ENCODE results near the gene RAD54L.
"Not testable (repeated sequence)": the region's sequence is repeated elsewhere in the genome, so short reads cannot be mapped to it uniquely, and the experiment has no call there.

The RAD54L gene

DNA sequence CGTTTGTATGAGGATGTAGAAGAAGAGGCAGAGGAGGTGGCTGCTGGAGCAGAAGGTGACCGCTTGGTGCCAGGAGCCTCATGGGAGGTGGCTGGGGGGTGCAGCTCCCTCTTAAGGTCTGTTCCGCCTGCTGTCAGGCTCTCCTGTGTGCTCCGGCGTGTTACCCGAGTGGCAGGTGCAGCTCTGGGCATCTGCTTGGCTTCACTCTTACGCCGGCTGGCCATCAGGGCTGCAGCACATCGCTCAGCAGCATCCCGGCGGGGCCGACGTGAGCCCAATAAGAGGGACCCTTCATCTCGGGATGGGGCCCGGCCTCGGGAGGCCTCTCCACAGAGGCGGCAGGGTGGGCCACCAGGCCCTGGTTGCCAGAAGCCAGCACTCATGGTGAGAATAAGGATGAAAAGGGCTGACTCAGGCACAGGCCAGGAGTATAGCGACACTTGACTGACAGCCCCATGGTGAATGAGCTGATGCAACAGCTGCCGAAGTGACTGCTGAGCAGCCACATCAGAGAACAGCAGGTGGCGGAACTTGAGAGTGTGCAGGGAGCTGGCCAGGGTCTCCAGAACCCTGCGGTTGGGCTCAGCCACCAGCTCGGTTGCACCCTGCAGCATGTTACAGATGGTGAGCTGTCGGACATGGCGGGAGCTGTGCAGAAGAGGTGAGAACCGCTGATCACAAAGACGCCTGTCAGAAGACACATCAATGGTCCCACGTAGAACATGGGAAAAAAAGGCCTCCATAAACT lies 38.3 kb downstream of the RAD54L start:
- DNase-seq (ENCODE audit: low spot score) = no peak

- no peak for DNase-seq (ENCODE audit: low spot score)
These were observed 41.0 kb downstream of the RAD54L start for GRCh38 chr1:46288485-46289133.

DNA sequence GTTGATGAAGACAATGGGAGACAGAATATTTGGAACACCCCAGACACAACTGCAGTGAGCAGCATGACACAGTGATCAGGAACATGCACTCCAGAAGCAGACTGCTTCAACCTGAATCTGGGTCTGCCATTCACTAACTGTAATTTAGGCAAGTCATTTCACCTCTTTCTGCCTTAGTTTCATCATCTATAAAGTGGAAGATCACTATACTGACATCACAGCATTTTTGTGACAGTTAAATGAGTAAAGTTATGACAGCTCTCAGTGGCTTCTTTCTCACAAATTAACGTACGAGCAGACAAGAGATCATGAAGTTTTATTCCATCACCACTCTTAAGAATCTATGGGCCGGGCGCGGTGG lies 41.6 kb downstream of the RAD54L start:
- no peak for DNase-seq (ENCODE audit: low spot score)

GRCh38 chr1:46289976-46290375 lies 42.4 kb downstream of the RAD54L start:
- no peak for DNase-seq (ENCODE audit: low spot score)

DNA sequence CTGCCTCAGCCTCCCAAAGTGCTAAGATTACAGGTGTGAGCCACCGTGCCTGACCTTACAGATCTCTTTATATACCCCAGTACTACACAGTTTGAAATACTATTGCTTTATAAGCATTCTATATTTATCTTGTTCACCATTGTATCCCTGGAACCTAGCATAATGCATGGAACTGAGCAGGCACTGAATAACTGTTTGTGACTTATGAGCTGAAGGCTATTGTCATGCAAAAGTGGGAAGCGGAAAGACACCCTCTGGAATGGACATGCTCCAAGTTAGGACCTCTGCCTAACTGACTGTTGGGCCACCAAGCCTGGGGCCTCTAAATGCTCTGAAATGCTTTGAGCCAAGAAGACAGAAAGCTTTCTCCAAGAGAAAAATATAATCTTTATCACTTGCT lies 47.7 kb downstream of the RAD54L start:
- DNase-seq (ENCODE audit: low spot score) = no peak

DNA sequence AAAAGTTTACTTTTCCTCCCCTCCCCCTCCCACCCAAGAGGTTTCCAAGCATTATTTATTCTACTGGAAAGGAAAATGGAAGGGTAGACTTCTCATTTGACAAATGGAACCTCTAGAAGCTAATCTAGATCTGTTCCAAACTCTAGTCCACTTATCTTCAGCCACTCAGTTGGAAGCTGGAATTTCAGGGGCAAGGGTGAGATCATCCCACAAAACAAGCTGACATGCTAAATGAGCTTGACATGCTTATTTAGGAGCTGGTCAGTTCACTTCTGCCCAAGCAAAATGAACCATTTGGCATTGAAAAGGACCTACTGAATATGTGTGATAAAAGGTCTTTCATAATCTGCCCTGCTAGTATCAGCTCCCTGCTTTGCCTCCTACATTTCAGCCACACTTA lies 50.8 kb downstream of the RAD54L start:
- no peak for DNase-seq (ENCODE audit: low spot score)

- DNase-seq (ENCODE audit: low spot score) = no peak
These were observed 53.3 kb downstream of the RAD54L start for GRCh38 chr1:46300673-46301405.

- DNase-seq (ENCODE audit: low spot score) = peak; percentile 19
These were observed 53.8 kb downstream of the RAD54L start for GRCh38 chr1:46301406-46301807.

- peak; percentile 53 for DNase-seq (ENCODE audit: low spot score)
These were observed 54.5 kb downstream of the RAD54L start for GRCh38 chr1:46301808-46302640.

DNA sequence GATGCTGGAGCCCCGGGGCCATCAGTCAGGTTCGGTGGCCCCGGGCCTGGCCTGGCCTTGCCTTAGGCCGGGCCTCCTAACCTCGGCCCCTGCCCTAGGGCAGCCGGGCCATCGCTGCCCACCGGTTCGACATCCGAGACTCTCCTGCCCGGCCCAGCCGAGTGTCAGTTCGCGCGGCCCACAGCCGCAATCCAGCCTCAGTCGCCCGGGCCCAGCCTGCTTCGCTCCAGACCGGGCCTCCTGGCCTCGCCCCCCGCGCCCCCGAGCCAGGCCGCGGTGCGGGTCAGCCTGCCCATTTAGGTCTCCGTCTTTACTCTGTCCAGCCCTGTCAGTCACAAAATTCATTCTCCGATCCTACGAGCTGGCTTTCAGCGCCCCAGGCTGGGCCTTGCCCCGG lies 55.1 kb downstream of the RAD54L start:
- peak; percentile 34 for DNase-seq (ENCODE audit: low spot score)

DNA sequence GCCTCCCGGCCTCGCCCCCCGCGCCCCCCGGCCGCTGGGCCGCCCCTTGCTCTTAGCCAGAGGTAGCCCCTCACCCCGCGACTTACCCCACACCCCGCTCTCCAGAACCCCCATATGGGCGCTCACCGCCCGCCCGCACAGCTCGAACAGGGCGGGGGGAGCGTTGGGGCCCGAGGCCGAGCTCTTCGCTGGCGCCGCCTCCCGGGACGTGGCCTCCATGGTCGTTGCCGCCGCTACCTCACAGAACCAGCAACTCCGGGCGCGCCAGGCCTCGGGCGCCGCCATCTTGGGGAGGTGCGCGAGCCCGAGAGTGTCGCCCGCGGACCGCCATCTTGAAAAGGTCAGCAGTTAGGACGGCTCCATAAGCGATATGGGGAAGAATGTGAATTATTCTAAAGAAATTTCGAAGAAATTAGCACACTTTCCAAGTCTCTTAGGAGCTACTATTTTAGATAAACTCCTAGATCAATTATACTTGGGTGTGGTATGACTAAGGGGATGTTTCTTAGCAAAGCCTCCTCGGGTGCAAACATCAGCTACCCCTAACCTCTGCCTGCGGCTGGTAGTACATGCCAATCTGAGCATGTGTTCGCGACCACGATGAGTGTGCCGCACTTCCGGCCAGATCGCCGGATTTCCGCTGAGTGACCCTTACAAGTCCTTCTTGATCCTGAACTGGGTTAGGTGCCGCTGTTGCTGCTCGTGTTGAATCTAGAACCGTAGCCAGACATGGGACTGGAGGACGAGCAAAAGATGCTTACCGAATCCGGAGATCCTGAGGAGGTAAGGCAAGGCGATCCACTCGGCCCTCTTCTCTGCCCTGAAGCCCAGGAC lies 55.7 kb downstream of the RAD54L start, which contains the start of the genes LRRC41 and UQCRH:
Gene LRRC41, minus strand, starts transcription at position 579 of the 834 bp plus-strand sequence. Its CDS starts 294 bp downstream, at position 285.
Gene UQCRH, plus strand, starts transcription at position 661 of the 834 bp plus-strand sequence. Its CDS starts 69 bp downstream, at position 730.
- DNase-seq (ENCODE audit: low spot score) = peak; percentile 91

GRCh38 chr1:46303872-46304326 lies 56.3 kb downstream of the RAD54L start:
- DNase-seq (ENCODE audit: low spot score) = no peak

DNA sequence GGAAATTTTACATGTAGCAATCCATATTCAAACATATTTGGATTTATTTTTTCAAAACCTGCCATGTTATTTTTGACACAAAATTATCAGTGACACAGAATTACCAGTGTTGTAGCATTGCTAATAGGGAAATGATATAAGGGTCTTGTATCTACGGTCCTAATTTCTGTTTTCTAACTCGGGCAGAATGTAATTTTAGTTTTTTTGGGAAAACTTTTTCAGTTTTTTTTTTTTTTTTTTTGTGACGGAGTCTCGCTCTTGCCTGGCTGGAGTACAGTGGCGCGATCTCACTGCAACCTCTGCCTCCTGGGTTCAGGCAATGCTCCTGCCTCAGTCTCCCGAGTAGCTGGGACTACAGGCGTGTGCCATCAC lies 58.6 kb downstream of the RAD54L start:
- DNase-seq (ENCODE audit: low spot score) = no peak

DNA sequence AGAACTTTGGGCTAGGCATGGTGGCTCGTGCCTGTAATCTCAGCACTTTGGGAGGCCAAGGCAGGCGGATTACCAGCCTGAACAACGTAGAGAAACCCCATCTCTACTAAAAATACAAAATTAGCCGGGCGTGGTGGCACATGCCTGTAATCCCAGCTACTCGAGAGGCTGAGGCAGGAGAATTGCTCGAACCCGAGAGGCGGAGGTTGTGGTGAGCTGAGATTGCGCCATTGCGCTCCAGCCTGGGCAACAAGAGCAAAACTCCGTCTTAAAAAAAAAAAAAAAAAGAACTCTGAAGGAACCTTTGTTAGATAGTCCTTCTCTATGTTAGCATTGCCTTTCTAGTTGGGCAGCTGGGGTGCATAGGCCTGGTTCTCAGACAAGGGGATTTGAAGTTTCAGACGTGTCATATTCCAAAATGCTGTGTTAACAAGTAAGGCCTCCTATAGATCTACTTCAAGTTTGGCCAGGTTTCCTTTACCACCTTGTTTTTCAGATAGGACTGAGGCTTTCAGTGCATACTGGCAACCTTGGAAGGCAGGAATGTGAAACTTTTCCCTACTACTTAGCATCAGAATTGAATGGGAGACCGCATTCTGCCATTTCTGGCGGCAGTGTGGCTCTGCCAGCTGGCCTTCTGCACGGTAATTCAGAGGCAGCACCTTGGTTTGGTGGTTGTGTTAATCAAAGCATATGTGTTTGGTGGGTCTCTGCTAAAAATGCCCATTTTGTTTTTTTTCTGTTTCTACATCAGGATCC lies 62.0 kb downstream of the RAD54L start:
- DNase-seq (ENCODE audit: low spot score) = no peak

DNA sequence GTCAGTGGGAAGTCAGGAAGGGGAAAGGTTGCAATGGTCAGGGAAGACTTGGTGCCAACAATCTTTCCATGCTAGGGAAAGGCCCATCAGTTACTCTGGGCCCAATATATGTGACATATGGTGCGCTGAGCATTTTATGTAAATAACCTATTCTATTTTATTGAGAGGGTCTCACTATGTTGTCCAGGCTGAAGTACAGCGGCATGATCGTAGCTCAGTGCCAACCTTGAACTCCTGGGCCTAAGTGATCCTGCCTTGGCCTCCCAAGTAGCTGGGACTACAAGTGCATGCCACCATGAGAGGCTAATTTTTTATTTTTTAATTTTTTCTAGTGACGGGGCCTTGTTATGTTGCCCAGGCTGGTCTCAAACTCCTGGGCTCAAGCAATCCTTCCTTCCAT lies 62.8 kb downstream of the RAD54L start:
- no peak for DNase-seq (ENCODE audit: low spot score)

DNA sequence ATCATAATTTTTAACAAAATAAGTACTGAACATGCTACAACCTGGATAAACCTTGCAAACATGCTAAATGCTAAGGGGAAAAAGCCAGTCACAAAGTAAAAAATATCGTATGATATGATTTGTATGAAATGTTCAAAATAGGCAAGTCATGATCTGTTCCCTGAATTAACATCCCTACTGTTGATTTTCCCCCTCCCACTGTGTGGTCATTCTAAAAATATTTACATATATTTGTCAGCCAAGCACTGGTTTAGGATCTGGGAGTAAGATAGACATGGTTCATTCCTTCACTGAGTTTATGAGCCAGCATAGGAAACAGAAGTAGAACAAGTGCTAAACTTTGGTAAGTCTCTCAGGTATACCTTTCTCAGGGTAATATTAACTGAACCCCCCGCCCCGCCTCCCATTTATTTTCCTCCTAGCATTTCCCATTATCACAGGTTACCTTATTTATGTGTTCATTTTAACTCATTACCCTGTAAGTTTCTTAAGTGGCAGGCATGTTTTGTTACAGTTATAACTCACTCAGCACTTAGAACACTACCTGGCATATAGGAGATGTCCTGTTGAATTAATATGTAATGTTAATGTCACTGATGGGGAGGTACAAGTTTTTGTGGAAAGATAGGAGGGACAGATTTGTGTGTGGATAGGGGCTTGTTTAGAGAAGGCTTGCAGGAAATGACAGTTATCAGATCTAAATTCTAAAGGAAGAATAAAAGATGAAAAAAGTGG lies 68.3 kb downstream of the RAD54L start:
- DNase-seq (ENCODE audit: low spot score) = no peak

DNA sequence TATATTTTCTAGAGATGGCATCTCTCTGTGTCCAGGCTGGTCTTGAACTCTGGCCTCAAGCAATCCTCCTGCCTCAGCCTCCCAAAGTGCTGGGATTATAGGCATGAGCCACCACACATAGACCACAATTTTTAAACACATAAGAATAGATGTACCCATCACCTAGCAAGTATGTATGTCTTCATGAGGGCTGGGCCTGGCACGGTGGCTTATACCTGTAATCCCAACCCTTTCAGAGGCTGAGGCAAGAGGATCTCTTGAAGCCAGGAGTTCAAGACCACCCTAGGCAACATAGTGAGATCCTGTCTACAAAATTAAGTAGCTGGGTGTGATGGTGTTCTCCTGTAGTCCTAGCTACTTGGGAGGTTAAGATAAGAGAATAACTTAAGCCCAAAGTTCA lies 69.8 kb downstream of the RAD54L start:
- DNase-seq (ENCODE audit: low spot score) = no peak

- not testable (repeated sequence) for DNase-seq (ENCODE audit: low spot score)
These were observed 71.7 kb downstream of the RAD54L start for GRCh38 chr1:46319301-46319700.
